RWPE1 (cell line): ENCODE data around the gene EDEM3.

Experiments used
- CTCF ChIA-PET: fragments of 350-600 bp; sonication (Branson Sonifier 250); formaldehyde crosslinking; extraction: SDS; loops from one replicate; lab custom pipeline; 2021; lab: Yijun Ruan, JAX
- POLR2A ChIA-PET: fragments of 400-600 bp; formaldehyde crosslinking; extraction: SDS; loops from one replicate; lab custom pipeline; 2020; ENCODE audit warnings: antibody characterized with exemption; ENCODE audit not compliant: low non-redundant PET; lab: Yijun Ruan, JAX
- DNase-seq: peaks from one replicate; pipeline ENCODE4 v3.0.0; 2012; ENCODE audit warnings: low spot score
- H3K27ac ChIP-seq: fragments of 450-650 bp; 2 replicates; pipeline ENCODE4 v1.5.1; 2017
- CTCF ChIP-seq: fragments of 450-650 bp; conservative IDR thresholded peaks from 2 replicates; pipeline ENCODE4 v1.5.1; 2017; ENCODE audit warnings: low read depth, mild to moderate bottlenecking

The EDEM3 gene

GRCh38 chr1:184724843-184725242, 29.8 kb downstream of the EDEM3 start:
- no peak for TF ChIP-seq CTCF
- H3K27ac ChIP-seq: no peak overlapping the region
- CTCF ChIA-PET: interaction anchor here (0.7 kb wide), 1 partner anchor 1891 kb away, joined by 3 read pairs; no protein-coding TSS in a partner anchor
- DNase-seq: no peak
- POLR2A ChIA-PET: no interaction called here

GRCh38 chr1:184716158-184716557, 38.5 kb downstream of the EDEM3 start:
- TF ChIP-seq CTCF: no peak
- ChIA-PET POLR2A (no interaction called here), CTCF (interaction anchor here (1.4 kb wide), 1 partner anchor 23 kb away, joined by 5 read pairs; no protein-coding TSS in a partner anchor)
- DNase-seq: no peak
- no peak overlapping the region for H3K27ac ChIP-seq

- no peak for DNase-seq
- ChIA-PET CTCF (no interaction called here), POLR2A (no interaction called here)
- TF ChIP-seq CTCF: no peak
- H3K27ac ChIP-seq: no peak overlapping the region
Observed at GRCh38 chr1:184709418-184709817, 45.2 kb downstream of the EDEM3 start.

- ChIA-PET POLR2A (no interaction called here), CTCF (interaction anchor here (0.7 kb wide), 1 partner anchor 1637 kb away, joined by 4 read pairs; no protein-coding TSS in a partner anchor)
- no peak for TF ChIP-seq CTCF
- DNase-seq: no peak
- no peak overlapping the region for H3K27ac ChIP-seq
Observed at GRCh38 chr1:184708084-184708676, 46.5 kb downstream of the EDEM3 start.

- ChIA-PET CTCF (no interaction called here), POLR2A (no interaction called here)
- TF ChIP-seq CTCF: no peak
- no peak overlapping the region for H3K27ac ChIP-seq
- no peak for DNase-seq
Observed at GRCh38 chr1:184705271-184705670, 49.4 kb downstream of the EDEM3 start.

- no peak for DNase-seq
- H3K27ac ChIP-seq: no peak overlapping the region
- TF ChIP-seq CTCF: no peak
- ChIA-PET CTCF (no interaction called here), POLR2A (no interaction called here)
Observed at GRCh38 chr1:184701816-184702215, 52.8 kb downstream of the EDEM3 start.
